GM23248 (cell line): Measurements from ENCODE around the gene BRWD1. TPM values are rescaled to one million over a fixed set of nuclear protein-coding genes. Genes with fewer than 3 reads are reported as not detected.

Source experiments
- DNase-seq: peaks from one replicate; pipeline ENCODE4 v3.0.0-alpha.2; 2015
- H2AFZ ChIP-seq: fragments of 200-600 bp; sonication (generic); 2 replicates; pipeline ENCODE4 v1.6.1; 2016; ENCODE audit warnings: antibody characterized with exemption
- H3F3A ChIP-seq: fragments of 200-600 bp; sonication (generic); 2 replicates; pipeline ENCODE4 v1.6.1; 2016; ENCODE audit warnings: mild to moderate bottlenecking, antibody characterized with exemption, mixed run types; ENCODE audit not compliant: insufficient read depth
- H3K27ac ChIP-seq: fragments of 200-600 bp; sonication (generic); 2 replicates; pipeline ENCODE4 v1.5.1; 2016; ENCODE audit warnings: mild to moderate bottlenecking
- H3K27me3 ChIP-seq: fragments of 200-600 bp; sonication (generic); replicated peaks from 2 replicates; pipeline ENCODE4 v1.6.1; 2016; ENCODE audit warnings: mild to moderate bottlenecking; ENCODE audit not compliant: insufficient read depth
- H3K36me3 ChIP-seq: fragments of 200-600 bp; sonication (generic); 2 replicates; pipeline ENCODE4 v1.6.1; 2016; ENCODE audit warnings: low read depth, mild to moderate bottlenecking
- H3K4me1 ChIP-seq: fragments of 200-600 bp; sonication (generic); 2 replicates; pipeline ENCODE4 v1.6.1; 2016; ENCODE audit warnings: mild to moderate bottlenecking; ENCODE audit not compliant: insufficient read depth
- H3K4me2 ChIP-seq: fragments of 200-600 bp; sonication (generic); one replicate; pipeline ENCODE4 v1.6.1; 2016; ENCODE audit warnings: mild to moderate bottlenecking; ENCODE audit not compliant: unreplicated experiment
- H3K4me3 ChIP-seq: fragments of 200-600 bp; sonication (generic); 2 replicates; pipeline ENCODE4 v1.5.1; 2016; ENCODE audit warnings: mild to moderate bottlenecking
- H3K79me2 ChIP-seq: fragments of 200-600 bp; sonication (generic); 2 replicates; pipeline ENCODE4 v1.6.1; 2016; ENCODE audit warnings: mild to moderate bottlenecking; ENCODE audit not compliant: insufficient read depth
- H3K9ac ChIP-seq: fragments of 200-600 bp; sonication (generic); 2 replicates; pipeline ENCODE4 v1.6.1; 2016; ENCODE audit warnings: mild to moderate bottlenecking
- H3K9me2 ChIP-seq: fragments of 200-600 bp; sonication (generic); 2 replicates; pipeline ENCODE4 v1.6.1; 2016; ENCODE audit warnings: mixed run types, mild to moderate bottlenecking, moderate library complexity; ENCODE audit not compliant: insufficient read depth
- H3K9me3 ChIP-seq: fragments of 200-600 bp; sonication (generic); one replicate; pipeline ENCODE4 v1.6.1; 2017; ENCODE audit warnings: low read depth
- H4K20me1 ChIP-seq: fragments of 200-600 bp; sonication (generic); 2 replicates; pipeline ENCODE4 v1.6.0; 2016; ENCODE audit not compliant: insufficient read depth
- EZH2 ChIP-seq: fragments of 200-600 bp; sonication (generic); IDR thresholded peaks from 2 replicates; pipeline ENCODE4 v1.6.1; 2018; ENCODE audit warnings: antibody characterized with exemption, mild to moderate bottlenecking; ENCODE audit not compliant: insufficient read depth, poor library complexity, severe bottlenecking
- EZH2phosphoT487 ChIP-seq: fragments of 200-600 bp; sonication (generic); IDR thresholded peaks from 2 replicates; pipeline ENCODE4 v1.6.1; 2018; ENCODE audit warnings: antibody characterized with exemption, moderate library complexity, mild to moderate bottlenecking, low read depth; ENCODE audit not compliant: insufficient read depth
- WGBS, 2 experiments: methylation state at CpG; one replicate each; pipeline ENCODE4 v1.1.6; 2015 to 2017; ENCODE audit warnings: low lambda C conversion rate in 2 of 2, low coverage in 1 of 2; ENCODE audit errors: missing lambda C conversion rate in 2 of 2; 5-methylcytosine and 5-hydroxymethylcytosine counted together
- in situ Hi-C: fragments of 300-500 bp; cut with MboI; formaldehyde crosslinking; loops from 2 replicates; pipeline ENCODE4 v1.15.0; 2020
- polyA plus RNA-seq: library from polyadenylated mRNA; unstranded; fragments of >200 nt; fragmentation: Nextera tagmentation; extraction: Ambion mirVana; gene quantifications from 2 replicates; pipeline ENCODE4 v1.2.1, GENCODE V29; 2016
- total RNA-seq: library from RNA; depleted of rRNA; stranded (reverse); fragments of >200 nt; shearing (Covaris generic); gene quantifications from 2 replicates; pipeline ENCODE4 v1.2.3, GENCODE V29; 2014

The BRWD1 gene
- total and polyA plus RNA-seq, 2 experiments from 2014 or later: 23.6 to 27.2 TPM

DNA sequence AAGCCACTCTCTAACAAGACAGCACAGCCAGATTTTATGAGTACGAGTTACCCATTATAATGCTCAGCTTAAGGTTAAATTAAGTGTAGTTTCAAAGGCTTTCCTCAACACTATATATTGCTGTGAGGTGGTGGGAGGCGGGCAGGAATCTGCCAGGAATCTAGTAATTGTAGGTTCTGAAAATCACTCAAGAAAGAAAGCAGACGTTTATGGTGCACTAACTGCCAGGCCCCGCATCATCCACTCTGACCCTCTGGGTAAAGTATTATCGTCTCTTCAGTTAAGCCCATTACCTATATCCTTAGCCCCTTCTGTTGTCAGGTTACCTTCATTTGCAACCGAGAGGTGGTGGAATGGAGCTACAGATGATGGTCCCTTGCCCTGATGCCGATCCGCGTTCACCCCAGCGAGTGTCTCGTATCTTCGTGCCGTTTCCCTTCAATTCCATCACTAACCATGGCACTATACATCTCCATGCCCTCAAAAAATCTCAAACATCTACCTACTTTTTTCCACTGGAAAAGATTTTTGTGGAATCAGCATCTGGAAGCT is 23.1 kb upstream of the BRWD1 start:
- Histone ChIP-seq H3K9me2 (no peaks in the 10 kb centered on the region), H3K36me3 (peaks cover 7% of the 10 kb centered on the region), H3K27ac (no peak overlapping the region), H3F3A (peaks cover 30% of the 10 kb centered on the region), H3K9ac (no peak overlapping the region), H3K4me2 (no peak overlapping the region), H3K9me3 (no peaks in the 10 kb centered on the region), H3K27me3 (no peaks in the 10 kb centered on the region), H4K20me1 (no peaks in the 10 kb centered on the region), H2AFZ (no peak overlapping the region), H3K79me2 (no peaks in the 10 kb centered on the region), H3K4me3 (no peak overlapping the region), H3K4me1 (no peaks in the 10 kb centered on the region)
- 90% methylated on average over 13 of the region's 13 CpGs for WGBS, 2 experiments
- DNase-seq: no peak
- in situ Hi-C loops: no loop called here
- TF ChIP-seq EZH2: no peak
- TF ChIP-seq EZH2phosphoT487: no peak

DNA sequence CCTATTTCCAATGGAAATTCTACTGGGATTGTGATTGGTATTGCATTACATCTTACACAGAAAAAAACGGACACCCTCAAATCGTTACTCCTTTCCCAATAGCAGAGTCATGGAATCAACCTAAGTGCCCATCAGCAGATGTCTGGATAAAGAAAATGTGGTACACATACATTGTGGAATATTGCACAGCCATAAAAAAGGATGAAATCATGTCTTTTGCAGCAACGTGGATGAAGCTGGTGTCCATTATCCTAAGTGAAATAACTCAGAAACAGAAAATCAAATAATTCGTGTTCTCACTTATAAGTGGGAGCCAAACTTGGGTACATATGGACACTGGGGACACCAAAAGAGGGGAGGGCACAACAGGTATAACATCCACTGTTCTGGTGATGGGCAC is 21.2 kb upstream of the BRWD1 start:
- no peak overlapping the region for H3K4me2 ChIP-seq
- 0 out of 2 replicates have a peak, but pooled peaks cover 11% of the 10 kb centered on the region for H3F3A ChIP-seq
- H3K36me3 ChIP-seq: no peaks in the 10 kb centered on the region
- no peaks in the 10 kb centered on the region for H3K9me3 ChIP-seq
- H3K79me2 ChIP-seq: no peaks in the 10 kb centered on the region
- H3K9me2 ChIP-seq: no peaks in the 10 kb centered on the region
- H4K20me1 ChIP-seq: no peaks in the 10 kb centered on the region
- in situ Hi-C loops: no loop called here
- H3K4me3 ChIP-seq: no peak overlapping the region
- no peak overlapping the region for H2AFZ ChIP-seq
- no peak overlapping the region for H3K27ac ChIP-seq
- DNase-seq: no peak
- no peak overlapping the region for H3K9ac ChIP-seq
- H3K4me1 ChIP-seq: no peaks in the 10 kb centered on the region
- no peaks in the 10 kb centered on the region for H3K27me3 ChIP-seq
- 79 to 80% methylated on average over 4 of the region's 4 CpGs for WGBS, 2 experiments
- TF ChIP-seq EZH2phosphoT487 (no peak), EZH2 (no peak)

DNA sequence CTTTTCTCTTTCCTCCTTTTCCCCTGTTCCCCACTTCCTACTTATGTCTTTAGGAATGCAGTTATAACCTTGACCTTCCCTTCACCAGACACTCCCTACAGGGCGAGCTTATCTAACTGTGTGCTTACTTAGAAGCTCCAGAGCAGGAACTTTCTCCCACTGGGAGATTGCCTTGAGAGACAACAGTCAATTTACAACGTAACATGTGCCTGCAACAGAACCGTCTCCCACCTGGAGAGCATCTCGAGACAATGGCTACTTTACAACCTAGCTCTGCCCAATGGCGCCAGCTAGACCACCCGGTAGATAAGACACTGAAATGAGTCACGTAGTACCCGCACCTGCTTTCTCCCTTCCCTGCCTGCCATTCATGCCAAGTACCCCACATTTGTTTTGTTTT is 18.7 kb upstream of the BRWD1 start:
- WGBS, 2 experiments: 78 to 81% methylated on average over 8 of the region's 8 CpGs

DNA sequence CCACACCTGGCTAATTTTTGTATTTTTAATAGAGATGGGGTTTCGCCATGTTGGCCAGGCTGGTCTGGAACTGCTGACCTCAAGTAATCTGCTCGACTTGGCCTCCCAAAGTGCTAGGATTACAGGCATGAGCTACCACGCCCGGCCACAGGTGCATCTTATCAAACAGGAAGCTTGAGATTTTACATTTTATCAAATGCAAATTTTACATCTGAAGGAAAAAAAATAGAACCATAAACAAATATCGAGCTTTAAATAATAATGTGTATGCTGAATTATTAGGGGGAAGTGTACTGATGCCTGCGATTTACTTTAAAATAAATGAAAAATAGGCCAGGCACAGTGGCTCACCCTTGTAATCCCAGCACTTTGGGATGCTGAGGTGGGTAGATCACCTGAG is 16.6 kb upstream of the BRWD1 start:
- in situ Hi-C loops: no loop called here
- 82 to 86% methylated on average over 6 of the region's 6 CpGs for WGBS, 2 experiments
- Histone ChIP-seq H4K20me1 (no peaks in the 10 kb centered on the region), H3K27ac (no peak overlapping the region), H3K9ac (no peak overlapping the region), H3K79me2 (no peaks in the 10 kb centered on the region), H3K4me3 (no peak overlapping the region), H3K27me3 (no peaks in the 10 kb centered on the region), H2AFZ (no peak overlapping the region), H3K4me1 (no peaks in the 10 kb centered on the region), H3K36me3 (no peaks in the 10 kb centered on the region), H3F3A (no peaks in the 10 kb centered on the region), H3K9me2 (no peaks in the 10 kb centered on the region), H3K4me2 (no peak overlapping the region), H3K9me3 (no peaks in the 10 kb centered on the region)
- DNase-seq: no peak
- no peak for TF ChIP-seq EZH2phosphoT487

More for the DNA sequence above, 18.7 kb upstream of the BRWD1 start:
- Histone ChIP-seq H3K4me3 (no peak overlapping the region), H3K79me2 (no peaks in the 10 kb centered on the region), H2AFZ (no peak overlapping the region), H3K4me1 (no peaks in the 10 kb centered on the region), H3K9ac (no peak overlapping the region), H3K27me3 (no peaks in the 10 kb centered on the region), H3K27ac (no peak overlapping the region), H3K9me2 (no peaks in the 10 kb centered on the region), H4K20me1 (no peaks in the 10 kb centered on the region), H3K4me2 (no peak overlapping the region), H3F3A (no peaks in the 10 kb centered on the region), H3K36me3 (no peaks in the 10 kb centered on the region), H3K9me3 (no peaks in the 10 kb centered on the region)
- no peak for TF ChIP-seq EZH2
- no peak for TF ChIP-seq EZH2phosphoT487
- in situ Hi-C loops: no loop called here
- DNase-seq: no peak

DNA sequence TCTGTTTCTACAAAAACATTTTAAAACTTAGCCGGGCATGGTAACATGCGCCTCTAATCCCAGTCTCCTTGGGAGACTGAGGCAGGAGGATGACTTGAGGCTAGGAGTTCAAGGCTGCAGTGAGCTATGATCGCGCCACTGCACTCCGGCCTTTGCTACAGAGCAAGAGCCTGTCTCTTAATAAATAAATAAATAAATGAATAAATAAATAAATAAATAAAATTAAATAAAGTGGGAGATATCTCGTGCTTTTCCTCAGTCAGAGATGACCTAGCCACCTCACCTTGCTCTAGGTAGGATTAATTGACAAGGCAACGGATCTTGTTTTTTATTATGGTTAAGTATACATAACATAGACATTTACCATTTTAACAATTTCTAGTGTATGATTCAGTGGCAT is 14.3 kb upstream of the BRWD1 start:
- 85 to 91% methylated on average over 7 of the region's 7 CpGs for WGBS, 2 experiments
- Histone ChIP-seq H3K4me2 (no peak overlapping the region), H3K27ac (no peak overlapping the region), H3K27me3 (no peaks in the 10 kb centered on the region), H3K4me1 (no peaks in the 10 kb centered on the region), H3K4me3 (no peak overlapping the region), H3F3A (no peaks in the 10 kb centered on the region), H3K9me2 (no peaks in the 10 kb centered on the region), H3K36me3 (no peaks in the 10 kb centered on the region), H4K20me1 (no peaks in the 10 kb centered on the region), H3K9ac (no peak overlapping the region), H2AFZ (no peak overlapping the region), H3K9me3 (no peaks in the 10 kb centered on the region), H3K79me2 (no peaks in the 10 kb centered on the region)
- no peak for DNase-seq
- TF ChIP-seq EZH2 (no peak), EZH2phosphoT487 (no peak)
- in situ Hi-C loops: no loop called here
